GM12892 (cell line): Measurements from ENCODE around the gene DHRS1.

ENCODE experiments used
- POLR2A ChIP-seq: IDR thresholded peaks from 2 replicates; pipeline ENCODE4 v1.6.1; 2011; ENCODE audit warnings: low read depth, low read length, control low read depth
- POLR2AphosphoS5 ChIP-seq: IDR thresholded peaks from 2 replicates; pipeline ENCODE4 v1.6.1; 2011; ENCODE audit warnings: low read depth, low read length, control low read depth
- TAF1 ChIP-seq: IDR thresholded peaks from 2 replicates; pipeline ENCODE4 v1.6.1; 2011; ENCODE audit warnings: low read depth, mild to moderate bottlenecking, control low read depth, low read length, borderline replicate concordance

GRCh38 chr14:24243336-24243836, 56.2 kb downstream of the DHRS1 start:
- TF ChIP-seq TAF1 (no peak), POLR2AphosphoS5 (no peak), POLR2A (no peak)
